GM21381 (cell line): Measurements from ENCODE around the gene CBLN3.
"Not testable (repeated sequence)": the region's sequence is repeated elsewhere in the genome, so short reads cannot be mapped to it uniquely, and the experiment has no call there.

Experiments used
- ATAC-seq: cut with Tn5 transposase; IDR thresholded peaks from one replicate; pipeline ENCODE4 v1.9.1; 2021; ENCODE audit warnings: mild to moderate bottlenecking, moderate library complexity; ENCODE audit not compliant: unreplicated experiment

Gene CBLN3

DNA sequence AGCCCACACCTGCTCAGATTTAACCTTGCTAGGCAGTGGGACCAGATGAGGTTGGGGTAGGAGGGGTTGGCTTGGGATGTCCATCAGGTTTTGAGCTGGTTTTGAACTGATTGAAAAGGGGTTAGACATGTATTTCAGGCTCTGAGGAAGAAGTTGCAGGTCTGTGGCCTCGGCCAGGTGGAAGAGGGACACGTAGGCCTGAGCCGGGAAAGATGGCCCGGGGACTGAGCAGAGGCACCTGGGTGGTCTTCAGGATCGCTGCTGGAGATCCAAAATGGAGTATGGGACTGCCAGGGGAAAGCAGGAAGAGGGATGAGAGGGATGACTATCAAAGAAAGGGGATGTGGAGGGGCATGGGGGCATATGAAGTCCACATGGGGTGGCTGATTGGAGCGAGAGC is 23.1 kb downstream of the CBLN3 start:
- no peak for ATAC-seq

DNA sequence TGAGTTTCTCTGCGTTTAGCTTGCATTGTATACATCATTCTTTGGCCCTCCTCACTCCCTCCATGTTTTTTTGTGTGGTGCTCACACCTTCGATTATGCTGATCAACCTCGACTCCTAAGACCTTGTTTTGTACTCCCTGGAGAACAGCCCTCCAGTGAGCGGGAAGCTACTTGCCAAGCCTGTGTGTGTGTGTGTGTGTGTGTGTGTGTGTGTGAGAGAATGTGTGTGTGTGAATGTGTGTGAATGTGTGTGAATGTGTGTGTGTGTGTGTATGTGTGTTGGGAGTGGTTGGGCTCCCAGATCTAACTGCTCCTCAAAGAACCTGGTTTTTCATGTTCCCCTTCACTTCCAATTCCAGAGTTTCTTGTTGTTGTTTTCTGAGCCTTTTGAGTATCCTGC is 24.7 kb downstream of the CBLN3 start:
- ATAC-seq = no peak

DNA sequence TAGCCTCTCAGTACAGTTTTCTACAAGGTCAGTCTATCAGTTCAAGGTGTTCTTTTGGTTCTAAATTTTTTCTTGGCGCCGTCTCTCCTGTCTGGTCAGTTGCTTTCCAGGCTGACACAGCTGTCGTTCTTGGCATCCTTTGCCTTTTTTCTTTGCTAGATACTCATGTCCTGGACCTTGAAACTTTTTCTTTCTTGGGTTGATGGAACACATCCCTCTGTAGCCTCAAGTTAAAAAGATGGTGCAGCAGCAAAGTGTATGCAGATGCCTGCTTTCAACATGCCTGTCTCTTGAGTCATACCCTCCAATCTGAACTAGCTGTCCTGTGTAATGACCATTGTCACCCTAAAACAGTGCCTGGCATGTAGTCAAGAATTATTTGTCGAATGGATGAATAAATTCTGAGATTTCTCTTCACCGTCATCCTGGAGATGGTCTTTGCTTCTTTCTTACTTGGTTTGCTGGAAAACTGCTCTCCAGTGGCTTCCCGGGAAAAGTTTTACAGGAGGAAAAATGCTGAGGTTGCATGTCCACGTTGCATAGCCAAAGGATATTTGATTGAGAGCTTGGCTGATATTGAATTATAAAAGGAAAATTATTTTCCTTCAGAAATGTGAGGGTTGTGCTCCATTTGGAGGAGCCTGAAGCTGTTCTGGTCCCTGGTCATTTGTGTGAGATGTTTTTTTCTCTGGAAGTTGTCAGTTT is 26.0 kb downstream of the CBLN3 start:
- no peak for ATAC-seq

DNA sequence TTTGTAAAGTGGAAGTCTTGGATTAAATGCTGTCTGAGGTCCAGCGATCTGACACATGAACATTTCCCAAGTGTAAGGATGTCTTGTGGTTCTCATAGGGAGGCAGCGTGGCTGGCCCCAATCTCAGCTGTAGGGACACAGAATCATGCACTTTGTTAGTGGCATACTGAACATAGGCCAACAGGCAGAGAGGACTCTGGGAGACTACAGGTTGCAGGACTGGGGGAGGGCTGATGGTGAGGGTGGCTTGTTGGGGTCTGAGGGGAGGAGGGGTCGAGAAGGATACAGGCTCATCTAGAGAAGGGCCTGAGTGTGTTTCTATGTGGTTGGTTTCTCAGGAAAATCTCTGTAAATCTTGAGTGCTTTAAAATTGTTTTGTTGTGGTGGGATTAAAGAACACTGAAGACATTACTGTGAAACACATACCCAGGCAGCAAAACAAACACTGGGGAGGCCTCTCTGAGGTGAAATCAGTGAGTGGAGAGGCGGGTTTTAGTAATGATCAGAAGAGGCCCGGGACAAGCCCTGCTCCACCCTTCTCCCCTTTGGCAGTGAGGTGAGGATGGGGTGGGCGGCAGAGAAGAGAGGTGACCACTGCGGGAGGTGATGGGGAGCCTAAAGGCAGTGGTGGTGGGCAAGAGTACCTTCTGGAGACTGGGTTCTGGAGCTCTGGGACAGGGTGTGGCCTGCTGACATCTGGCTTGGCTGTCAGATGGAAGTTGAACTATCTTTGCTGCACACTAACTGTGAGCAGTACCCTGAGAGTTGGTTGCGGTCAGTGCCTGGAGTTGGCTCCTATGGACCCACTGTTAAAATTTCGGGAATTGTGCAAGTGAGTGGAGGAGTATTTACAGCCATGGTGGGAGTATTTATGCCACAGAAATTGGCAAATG is 27.4 kb downstream of the CBLN3 start:
- no peak for ATAC-seq

DNA sequence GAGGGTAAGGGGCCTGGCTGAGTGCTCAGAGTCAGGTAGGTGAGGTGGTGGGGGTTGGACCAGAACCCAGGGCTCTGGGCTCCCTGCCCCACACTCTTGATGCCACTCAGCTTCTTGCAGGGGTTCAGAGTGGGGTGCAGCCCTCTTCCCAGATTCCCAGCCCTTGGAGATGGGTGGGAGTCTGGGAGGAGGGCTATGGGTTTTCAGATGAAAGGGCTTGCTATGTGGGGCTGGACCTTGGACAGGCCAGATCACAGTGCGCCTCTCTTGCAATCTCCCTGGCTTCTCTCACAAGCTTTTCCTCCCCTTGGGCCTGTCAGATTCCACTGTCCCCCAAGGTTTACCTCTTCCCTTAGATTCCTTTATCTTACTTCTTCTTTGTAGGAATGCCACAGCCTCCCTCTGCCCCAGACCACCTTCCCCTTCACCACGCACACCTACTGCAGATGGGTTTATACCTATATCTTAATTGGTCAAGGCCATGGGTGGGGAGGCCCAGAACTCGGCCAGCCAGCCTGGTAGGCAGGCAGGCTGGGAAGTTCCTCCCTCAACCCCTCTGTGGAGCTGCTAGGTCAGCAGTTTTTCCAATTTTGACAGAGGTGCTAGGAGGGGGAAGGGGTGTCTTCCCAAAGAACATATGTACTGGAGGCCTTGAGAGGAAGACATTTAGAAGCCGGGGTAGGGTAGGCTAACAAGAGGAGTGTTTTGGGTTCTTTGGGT is 29.3 kb downstream of the CBLN3 start:
- ATAC-seq = no peak

DNA sequence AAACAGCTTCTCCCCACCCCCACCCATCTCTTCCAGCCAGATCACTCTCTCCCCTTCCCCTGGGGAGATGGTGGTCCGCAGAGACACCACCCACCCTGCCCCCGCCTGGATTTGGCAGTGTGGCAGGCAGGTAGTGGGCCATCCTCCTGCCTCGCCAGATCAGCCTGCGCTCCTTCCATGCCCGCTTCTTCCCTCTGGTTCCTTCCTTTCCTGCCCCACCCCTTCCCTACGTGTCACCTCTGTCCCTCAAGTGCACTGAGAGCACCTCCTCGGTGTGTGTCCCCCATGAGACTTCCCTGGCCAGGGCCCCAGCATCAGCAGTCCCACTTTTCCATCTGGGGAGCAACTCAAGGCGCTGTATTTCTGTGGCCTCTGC is 30.0 kb downstream of the CBLN3 start:
- ATAC-seq = no peak

DNA sequence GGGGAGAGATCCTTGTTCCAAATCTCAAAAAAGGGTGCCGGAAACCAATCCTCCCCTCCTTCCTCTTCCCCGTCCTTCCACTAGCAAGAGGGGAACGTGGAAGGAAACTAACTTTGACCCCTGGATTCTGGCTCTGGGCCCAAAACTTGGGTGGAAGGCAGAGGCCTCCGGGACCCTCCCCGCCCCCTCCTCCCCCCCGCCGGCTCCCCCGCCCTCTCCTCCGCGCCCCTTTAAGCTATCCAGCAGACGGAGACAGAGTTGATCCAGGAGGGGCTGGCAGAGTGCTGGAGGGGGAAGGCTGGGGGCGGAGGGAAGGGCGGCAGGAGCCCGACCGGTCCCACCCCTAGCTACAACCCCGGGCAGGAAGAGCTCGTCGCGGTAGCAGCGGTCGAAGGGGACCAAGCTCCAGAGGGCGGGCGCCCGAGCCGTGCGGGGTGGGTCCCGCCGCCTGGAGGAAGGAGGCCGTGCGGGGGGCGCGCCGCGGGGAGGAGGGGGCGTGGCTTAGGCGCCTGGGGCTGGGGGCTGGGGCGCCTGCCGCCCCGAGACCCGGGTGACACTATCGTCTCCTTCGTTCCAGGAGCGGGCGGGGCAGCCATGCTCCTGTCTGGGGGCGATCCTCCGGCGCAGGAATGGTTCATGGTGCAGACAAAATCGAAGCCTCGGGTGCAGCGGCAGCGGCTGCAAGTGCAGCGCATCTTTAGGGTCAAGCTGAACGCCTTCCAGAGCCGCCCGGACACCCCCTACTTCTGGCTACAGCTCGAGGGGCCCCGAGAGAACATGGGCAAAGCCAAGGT is 30.6 kb downstream of the CBLN3 start, which contains the start of gene NYNRIN:
NYNRIN (plus strand) TSS at position 351 of the 794 bp plus-strand sequence; CDS start at position 595, 244 bp downstream.
- ATAC-seq = no peak

DNA sequence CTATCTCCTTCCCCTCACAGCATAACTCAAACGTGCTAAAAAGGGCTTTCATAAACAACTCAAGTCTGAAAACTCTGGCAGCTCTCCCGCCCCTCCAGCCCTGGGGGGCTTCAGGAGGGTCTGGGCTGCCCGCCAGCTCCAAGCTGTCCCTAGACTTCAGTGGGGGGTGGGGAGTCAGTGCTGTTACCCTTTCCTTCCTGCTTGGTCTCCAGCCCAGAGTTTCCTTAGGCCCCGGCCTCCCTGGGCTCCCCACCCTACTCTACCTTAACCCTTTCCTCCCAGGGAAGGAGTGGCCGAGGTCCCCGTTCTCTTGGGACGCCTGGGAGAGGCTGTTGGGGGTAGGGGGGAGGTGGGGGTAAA is 31.2 kb downstream of the CBLN3 start:
- no peak for ATAC-seq

DNA sequence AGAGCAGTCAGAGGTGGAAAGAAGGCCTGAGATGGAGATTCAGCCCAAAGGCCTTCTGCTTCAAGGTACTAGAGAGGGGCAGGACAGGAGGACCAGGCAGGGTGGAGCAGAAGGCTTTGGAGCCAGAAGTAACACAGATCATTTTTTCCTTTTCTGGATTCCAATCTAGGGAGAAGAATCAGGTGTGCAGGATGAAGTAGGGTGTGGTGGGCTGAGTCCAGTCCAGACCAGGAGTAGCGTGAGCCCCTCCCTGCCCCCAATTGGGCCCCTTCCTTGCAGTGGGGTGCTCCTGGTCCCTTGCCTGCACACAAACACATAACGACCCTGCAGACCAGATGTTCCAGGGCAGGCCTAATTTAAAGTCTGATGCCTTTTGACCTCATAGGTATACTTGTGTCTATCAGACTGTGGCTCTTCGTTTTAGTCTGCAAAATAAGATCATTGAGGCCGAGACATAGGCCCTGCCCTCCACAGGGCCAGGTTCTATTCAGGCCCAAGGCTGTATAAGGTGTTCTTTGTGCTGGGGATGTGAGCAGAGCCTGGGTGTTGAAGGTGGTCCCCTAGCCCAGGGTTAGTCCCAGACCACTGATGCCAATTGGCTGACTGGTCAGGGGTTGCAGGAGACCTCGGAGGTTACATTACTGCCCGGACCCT is 31.7 kb downstream of the CBLN3 start:
- no peak for ATAC-seq

DNA sequence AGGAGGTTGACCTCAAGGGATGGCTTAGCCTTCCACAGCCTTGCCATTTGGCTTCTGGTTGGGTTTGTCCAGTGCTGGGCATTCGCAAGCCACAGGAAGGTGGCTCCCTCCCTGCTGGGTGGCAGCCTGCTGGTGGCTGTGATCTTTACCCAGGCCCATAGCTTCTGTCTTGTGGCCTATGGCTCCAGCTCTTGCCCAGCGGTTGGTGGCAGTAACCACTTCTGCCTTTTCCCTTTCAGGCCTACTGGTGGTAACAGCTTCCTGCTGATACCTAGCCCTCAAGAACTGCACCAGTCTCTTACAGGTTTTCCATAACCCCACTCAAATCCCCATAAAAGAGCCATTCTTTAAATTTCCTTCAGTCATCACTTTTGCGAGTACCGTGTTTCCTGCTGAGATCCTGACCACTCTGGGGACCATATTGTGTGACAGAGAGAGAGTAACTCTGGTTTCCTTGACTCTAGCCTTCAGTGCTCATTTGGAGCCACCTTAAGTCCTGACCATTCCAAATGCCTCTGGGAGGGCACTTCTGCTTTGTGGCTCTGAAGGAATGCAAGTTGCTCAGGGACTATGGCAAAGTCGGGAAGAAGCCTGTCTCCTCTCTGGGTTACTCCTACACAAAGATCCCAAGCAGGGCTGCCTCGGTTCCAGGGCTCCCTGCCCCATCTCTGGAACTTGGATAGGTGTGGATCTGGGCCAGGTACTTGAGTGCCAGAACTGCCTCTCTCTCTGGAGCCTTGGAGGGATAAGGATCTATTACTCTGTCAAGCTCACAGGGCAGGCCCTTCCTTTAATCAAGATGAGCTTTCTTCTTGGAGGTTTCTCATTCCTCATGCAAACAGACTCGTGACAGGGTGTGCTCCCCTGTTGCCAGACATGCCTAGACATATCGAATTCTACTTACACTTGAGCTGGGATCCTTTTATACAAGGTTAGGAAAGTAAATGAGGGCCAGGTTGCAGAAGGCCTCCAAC is 33.6 kb downstream of the CBLN3 start:
- ATAC-seq = no peak

DNA sequence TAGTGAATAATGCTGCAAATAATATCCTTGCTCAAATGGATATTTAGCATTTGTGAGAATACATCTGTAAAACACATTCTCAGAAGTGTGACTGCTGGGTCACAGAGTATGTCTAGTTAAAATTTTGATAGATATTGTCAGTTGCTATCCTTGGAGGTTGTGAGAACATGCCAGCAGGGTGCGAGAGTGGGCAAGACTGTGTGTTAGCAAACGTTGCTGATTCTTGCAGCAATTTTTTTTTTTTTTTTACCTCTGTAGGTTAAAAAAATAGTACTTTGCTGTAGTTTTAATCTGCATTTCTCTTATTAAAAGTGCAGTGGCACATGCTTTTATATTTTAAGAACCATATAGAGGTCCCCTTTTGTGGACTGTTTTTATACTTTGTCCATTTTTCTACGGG is 35.2 kb downstream of the CBLN3 start:
- ATAC-seq = no peak

DNA sequence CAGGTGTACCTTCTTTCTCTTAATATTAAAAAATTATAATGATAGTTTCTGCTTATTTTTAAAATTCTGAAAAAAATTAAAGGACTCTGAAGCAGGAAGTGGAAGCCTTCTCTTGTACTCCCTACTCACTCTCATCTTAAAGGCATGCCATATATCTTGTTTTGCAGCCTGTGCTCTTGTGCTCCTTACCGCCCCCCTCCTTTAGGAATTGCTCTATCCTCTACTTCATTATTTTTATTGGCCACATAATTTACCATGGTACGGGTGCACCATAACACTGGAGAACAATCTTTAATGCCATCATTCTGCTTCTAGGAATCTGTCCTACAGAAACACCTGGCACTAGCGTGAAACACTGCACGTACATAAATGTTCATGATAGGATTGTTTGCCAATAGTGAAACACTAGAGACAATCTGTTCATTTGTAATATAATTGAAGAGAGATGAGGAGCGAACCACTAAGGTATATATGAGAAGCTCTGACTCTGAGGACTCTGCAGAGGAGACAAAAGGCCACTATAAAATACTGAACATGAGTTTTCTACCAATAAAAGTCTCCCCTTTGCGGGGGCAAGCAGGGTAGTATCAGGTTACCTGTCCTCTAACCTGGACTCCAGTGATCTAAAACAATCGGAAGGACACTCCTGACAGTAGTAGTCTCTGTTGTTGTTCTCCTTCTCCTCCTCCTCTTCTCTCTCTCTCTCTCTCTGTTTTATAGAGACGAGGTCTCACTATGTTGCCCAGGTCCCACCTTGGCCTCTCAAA is 37.0 kb downstream of the CBLN3 start:
- ATAC-seq = no peak

DNA sequence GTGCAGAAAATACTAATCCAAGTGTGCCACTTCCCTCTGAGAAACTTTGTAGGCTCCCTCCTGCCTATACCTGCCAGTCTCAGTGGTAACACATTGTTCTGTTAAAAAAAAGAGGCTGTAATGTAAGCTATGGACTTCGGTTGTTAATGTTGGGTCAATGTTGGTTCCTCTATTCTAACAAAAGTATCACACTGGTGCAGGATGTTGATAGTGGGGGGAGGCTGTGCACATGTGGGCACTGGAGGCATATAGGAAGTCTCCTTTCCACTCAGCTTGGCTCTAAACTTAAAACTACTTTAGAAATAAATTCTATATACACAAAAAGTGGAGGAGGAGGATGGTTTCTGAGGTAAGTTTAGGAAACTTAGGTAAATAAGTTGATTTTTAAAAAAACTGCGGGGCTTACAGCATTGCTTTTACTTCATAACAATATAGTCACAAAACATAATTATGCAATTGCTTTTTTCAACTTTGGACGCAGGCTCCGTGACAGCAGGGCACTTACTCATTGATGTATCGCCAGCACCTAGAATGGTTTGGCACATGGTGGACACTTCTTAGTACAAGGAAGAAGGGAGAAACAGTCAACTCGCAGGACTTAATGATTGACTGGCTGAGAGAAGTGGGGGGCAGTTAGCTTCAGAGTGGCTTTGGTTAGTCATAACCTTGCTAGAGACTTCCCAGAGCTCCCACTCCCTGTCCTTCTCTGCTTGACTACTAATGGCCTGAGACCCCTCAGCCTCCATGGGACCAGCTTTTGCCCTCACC is 38.6 kb downstream of the CBLN3 start:
- no peak for ATAC-seq

DNA sequence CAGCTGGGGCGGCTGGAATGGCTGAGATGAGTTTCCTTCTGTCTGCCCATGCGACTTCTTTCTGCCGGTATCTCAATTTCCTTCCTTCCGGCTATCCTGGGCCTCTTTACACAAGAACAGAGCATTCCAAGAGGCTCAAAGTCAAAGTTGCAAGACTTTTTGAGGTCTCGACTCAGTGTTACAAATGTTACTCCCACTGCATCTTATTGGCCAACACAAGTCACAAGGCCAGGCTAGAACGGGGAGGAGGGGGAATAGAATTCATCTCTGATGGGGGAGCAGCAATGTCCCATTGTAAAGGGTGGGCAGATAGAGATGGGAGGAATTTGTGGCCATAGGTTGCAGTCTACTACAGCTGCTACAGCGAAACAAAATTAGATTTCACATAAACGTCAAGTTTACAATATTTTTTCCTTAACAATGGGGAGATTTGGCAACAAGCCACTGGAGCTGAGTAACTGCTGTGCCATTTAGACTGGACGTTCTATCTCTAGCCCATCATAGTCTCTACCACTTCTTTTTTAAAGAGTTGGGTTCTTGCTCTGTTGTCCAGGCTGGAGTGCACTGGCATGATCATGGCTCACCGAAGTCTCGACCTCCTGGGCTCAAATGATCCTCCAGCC is 40.1 kb downstream of the CBLN3 start:
- ATAC-seq = no peak

DNA sequence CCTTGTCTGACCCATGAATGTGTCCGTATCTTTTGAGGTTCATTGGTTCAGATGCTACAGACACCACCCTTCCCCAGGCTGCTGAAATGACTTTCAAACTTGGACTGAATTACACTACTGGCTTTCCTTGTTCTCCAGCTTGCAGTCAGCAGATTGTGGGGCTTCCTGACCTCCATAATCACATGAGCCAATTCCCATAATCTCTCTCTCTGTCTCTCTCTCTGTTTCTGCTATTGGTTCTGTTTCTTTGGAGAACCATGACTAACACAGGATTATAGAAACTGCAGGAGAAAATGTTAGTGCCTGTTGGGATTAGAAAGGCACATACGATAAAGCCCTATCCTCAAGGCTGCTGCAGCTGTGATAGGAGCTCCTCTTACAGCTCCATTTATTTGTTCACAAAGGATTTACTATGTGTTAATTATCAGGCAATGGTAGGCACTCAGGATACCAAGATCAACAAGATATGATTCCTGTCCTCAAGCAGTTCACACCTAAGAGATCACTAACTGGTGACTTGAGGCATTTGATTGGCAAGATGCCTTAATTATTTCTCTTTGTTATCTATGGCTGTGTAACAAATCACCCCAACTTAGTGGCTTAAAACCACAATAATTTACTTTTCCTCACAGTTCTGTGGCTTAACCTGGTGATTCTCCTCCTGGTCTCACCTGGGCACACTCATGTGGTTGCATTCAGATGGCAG is 40.8 kb downstream of the CBLN3 start:
- ATAC-seq = no peak

DNA sequence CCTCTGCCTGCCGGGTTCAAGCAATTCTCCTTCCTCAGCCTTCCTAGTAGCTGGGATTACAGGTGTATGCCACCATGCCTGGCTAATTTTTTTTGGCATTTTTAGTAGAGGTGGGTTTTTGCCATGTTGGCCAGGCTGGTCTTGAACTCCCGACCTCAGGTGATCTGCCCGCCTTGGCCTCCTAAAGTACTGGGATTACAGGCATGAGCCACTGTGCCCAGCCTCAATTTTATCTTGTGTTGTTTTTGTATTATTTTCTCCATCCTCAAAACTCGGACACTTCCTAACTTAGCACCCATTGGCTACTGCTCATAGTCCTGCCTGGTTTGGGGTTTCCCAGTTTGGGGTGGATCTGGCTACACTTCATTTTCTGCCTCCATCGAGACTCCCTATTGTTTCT is 41.9 kb downstream of the CBLN3 start:
- ATAC-seq = not testable (repeated sequence)

DNA sequence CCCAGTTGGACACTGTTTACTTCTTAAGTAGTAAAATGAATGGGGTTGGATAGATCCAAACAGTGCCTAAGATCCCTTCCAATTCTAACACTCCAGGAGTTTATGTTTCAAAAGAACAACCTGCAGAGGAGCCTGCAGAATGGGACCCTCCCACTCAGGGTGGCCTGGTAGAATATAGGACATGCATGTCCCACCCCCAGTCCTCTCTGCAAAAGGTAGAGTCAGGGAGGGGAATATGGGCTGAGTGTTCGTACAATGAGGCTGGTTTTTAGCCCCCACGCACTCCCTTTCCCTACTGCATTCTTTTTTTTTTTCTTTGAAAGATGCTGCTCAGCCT is 42.5 kb downstream of the CBLN3 start:
- no peak for ATAC-seq
